Thoracic aorta endothelial cell (primary cell): ENCODE measurements around the gene HMGA1. TPM values are rescaled to one million over a fixed set of nuclear protein-coding genes. Genes with fewer than 3 reads are reported as not detected.

Source experiments
- small RNA-seq: library from RNA; depleted of rRNA; stranded (forward); fragments of <200 nt; gene quantifications from one replicate; pipeline ENCODE3, GENCODE V24; 2012
- total RNA-seq: library from RNA; depleted of rRNA; stranded (reverse); fragments of >200 nt; gene quantifications from 2 replicates; pipeline ENCODE4 v1.2.3, GENCODE V29; 2012

Gene HMGA1, protein sequence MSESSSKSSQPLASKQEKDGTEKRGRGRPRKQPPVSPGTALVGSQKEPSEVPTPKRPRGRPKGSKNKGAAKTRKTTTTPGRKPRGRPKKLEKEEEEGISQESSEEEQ
- 484 and 954 TPM in 2 replicates for total RNA-seq

DNA sequence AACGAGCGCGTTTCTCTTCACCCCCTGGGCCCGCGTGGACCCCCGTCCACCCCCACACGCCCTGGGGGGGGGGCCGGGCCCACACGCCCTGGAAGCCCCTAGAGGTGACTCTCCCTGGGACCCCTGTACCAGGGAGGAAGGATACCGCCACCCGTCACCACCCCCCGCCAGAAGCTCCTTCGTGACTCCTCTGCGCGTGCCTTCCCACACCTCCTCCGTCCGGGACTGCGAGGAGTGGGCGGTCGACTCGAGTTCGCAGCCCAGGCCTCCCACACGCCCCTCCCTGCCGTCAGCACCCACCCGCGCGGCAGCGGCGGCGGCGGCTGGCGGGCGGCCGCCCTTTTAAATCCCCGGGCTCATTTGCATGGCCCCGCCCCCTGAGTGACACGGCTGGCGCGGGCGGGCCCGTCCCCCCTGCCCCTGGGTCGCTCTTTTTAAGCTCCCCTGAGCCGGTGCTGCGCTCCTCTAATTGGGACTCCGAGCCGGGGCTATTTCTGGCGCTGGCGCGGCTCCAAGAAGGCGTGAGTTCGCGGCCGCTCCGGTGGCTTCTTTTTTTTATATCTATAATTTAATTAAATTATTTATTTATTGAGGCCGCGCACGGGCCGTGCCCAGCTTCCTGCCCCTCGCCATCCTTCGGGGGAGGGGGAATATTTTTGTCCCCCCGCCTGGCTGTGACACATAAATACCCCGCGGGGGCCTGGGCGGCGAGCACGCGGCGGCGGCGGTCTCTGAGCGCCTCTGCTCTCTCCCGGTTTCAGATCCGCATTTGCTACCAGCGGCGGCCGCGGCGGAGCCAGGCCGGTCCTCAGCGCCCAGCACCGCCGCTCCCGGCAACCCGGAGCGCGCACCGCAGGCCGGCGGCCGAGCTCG is at the start of gene HMGA1:
HMGA1 (plus strand) TSS at position 431 of the 873 bp plus-strand sequence. CDS start 3,908 bp downstream, outside the sequence.

DNA sequence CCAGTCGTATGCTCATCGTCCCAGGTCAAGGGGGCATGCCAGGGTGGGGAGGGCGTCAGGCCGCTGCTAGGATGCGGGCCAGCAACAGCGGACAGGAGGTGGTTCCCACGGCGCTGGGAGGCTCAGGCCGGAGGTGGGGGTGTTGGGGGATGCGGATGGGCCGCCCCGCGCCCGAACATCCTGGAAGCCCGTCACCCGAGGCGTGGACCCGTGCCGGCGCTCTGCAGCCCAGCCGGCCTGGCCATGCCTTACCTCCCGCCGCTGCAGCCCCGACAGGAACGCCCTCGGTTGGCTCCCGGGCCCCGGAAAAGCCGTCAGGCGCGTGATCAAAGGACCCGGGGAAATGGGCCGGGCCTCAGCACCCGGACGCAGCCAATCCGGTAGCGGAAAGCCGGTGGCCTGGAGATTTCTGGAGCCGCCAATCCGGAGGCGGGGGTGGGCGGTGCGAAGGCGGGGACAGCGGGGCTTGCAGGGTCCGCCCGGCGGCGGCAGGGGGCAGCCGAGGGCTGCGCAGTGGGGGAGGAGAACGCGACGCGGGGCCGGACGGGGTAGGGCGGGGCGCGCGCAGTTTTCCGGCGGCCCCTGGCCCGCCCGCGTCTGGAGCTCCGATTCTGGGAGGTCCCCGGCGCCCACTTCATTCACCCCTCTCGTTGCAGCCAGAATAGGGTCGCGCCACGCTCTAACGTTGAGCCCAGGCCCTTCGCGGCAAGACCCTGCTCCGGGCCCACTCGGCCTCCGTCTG is 12.2 kb downstream of the HMGA1 start, which contains the start of gene SMIM29:
SMIM29 (minus strand) TSS at position 280 of the 742 bp plus-strand sequence. CDS start 1,215 bp downstream, outside the sequence.

Small RNAs within 50 kb of the gene (small RNA-seq; reads per million reads assigned to genes)
- not detected for gene MIR6835

Other genes with a start within 250 kb of the HMGA1 start
- gene GRM4, start 90.8 kb upstream of the HMGA1 start, total RNA-seq, result not detected in 2 replicates
- 17.7 and 17.8 TPM in 2 replicates for gene SMIM29, start 12.1 kb downstream of the HMGA1 start, total RNA-seq
- 43.0 and 46.5 TPM in 2 replicates for gene NUDT3, start 155.8 kb downstream of the HMGA1 start, total RNA-seq
- 2,000 and 2,230 TPM in 2 replicates for gene RPS10, start 189.2 kb downstream of the HMGA1 start, total RNA-seq
- gene PACSIN1, start 229.2 kb downstream of the HMGA1 start, total RNA-seq, result not detected in 2 replicates